Activated naive CD4-positive, alpha-beta T cell treated with anti-CD3 and anti-CD28 coated beads for 36 hours (primary cell): ENCODE measurements around the gene RIMBP2. TPM values are rescaled to one million over a fixed set of nuclear protein-coding genes. Genes with fewer than 3 reads are reported as not detected.

ENCODE experiments used
- CTCF ChIA-PET: fragments of 350-600 bp; sonication (Branson Sonifier 250); formaldehyde crosslinking; loops from one replicate; lab custom pipeline; 2021; ENCODE audit warnings: antibody characterized with exemption; lab: Charles Lee
- DNase-seq: peaks from one replicate; pipeline ENCODE4 v3.0.0-alpha.2; 2020
- H3K27ac Mint-ChIP-seq: one replicate; pipeline ENCODE4 v1.8.0; 2021; ENCODE audit warnings: mild to moderate bottlenecking, mixed read lengths
- H3K27me3 Mint-ChIP-seq: one replicate; pipeline ENCODE4 v1.8.0; 2021; ENCODE audit warnings: low read depth, mixed read lengths
- H3K36me3 Mint-ChIP-seq: one replicate; pipeline ENCODE4 v1.8.0; 2021; ENCODE audit warnings: low read depth, mixed read lengths
- H3K4me1 Mint-ChIP-seq: one replicate; pipeline ENCODE4 v1.8.0; 2021; ENCODE audit warnings: low read depth, mixed read lengths
- H3K4me3 Mint-ChIP-seq: one replicate; pipeline ENCODE4 v1.8.0; 2021; ENCODE audit warnings: mild to moderate bottlenecking, moderate library complexity, mixed read lengths
- H3K9me3 Mint-ChIP-seq: one replicate; pipeline ENCODE4 v1.8.0; 2021; ENCODE audit warnings: mixed read lengths
- intact Hi-C: fragments of 100-400 bp; cut with micrococcal nuclease; formaldehyde crosslinking; loops from one replicate; pipeline ENCODE4 v1.15.1; 2023
- total RNA-seq, 2 experiments: library from RNA; stranded (reverse); gene quantifications; one replicate each; pipeline ENCODE4 v1.2.3, GENCODE V29; 2021

RIMBP2 gene
- total RNA-seq, 2 experiments from 2014 or later = not detected

- Mint-ChIP-seq H3K4me3 (no peak overlapping the region), H3K9me3 (peaks cover 2% of the 10 kb centered on the region), H3K27ac (no peak overlapping the region), H3K27me3 (peaks cover 3% of the 10 kb centered on the region), H3K36me3 (no peaks in the 10 kb centered on the region), H3K4me1 (no peaks in the 10 kb centered on the region)
- CTCF ChIA-PET = no interaction called here
- intact Hi-C loops = no loop called here
- no peak for DNase-seq
Observed at GRCh38 chr12:130461839-130462557, 254.1 kb downstream of the RIMBP2 start.

DNA sequence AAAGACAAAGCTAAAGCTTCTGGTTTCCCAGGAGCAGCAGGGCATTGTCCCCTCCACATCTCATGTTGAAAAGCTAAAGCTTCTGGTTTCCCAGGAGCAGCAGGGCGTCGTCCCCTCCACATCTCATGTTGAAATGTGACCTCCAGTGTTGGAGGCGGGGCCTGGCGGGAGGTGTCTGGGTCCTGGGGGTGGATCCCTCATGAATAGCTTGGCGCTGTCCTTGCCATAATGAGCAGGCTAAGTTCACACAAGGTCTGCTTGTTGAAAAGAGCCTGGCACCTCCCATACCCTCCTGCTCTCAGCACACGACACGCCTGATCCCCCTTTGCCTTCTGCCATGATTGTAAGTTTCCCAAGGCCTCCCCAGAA is 254.7 kb downstream of the RIMBP2 start:
- Mint-ChIP-seq H3K27ac (no peak overlapping the region), H3K4me3 (no peak overlapping the region), H3K36me3 (no peaks in the 10 kb centered on the region), H3K4me1 (no peaks in the 10 kb centered on the region), H3K27me3 (peaks cover 3% of the 10 kb centered on the region), H3K9me3 (no peaks in the 10 kb centered on the region)
- CTCF ChIA-PET = no interaction called here
- DNase-seq = no peak
- intact Hi-C loops = no loop called here

DNA sequence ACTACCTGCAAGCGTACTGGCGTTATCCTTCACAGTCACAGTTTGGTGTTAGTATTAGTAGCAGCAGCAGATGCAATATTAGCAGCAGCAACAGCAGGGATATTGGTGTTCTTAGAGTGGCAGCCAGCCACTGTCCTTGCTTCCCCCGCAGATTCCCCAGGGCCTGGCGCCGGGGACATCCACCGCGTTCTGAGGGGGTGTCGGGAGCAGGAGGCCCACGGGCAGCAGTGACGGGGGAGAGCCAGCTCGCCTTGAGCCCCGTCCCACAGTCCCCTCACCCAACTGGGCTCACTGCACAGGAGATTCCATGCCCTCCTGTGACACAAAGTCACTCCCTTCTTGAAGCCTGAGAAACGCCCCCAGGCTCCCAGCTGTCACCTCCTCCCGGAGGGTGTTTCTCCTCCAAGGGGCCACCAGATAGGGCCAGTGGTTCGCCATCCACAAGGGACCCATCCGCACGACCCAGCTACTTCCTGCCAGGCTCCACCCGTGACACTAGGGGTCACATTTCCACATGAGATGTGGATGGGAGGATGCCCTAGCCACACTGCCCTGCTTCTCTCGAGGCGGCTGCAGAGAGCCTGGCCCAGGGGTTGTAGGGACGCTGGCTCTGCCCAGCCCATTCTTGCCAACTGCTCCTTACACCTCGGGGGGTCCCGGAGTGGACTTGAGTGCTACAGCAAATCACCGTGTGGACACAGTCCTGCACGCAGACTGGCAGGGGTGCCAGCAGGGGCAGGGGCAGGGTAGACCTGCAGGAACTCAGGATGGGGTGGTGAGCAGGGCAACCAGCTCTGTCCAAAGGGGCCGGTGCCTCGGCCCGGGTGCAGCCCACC is 255.3 kb downstream of the RIMBP2 start:
- Mint-ChIP-seq H3K27ac (no peak overlapping the region), H3K36me3 (no peaks in the 10 kb centered on the region), H3K9me3 (no peaks in the 10 kb centered on the region), H3K4me3 (no peak overlapping the region), H3K4me1 (no peaks in the 10 kb centered on the region), H3K27me3 (no peaks in the 10 kb centered on the region)
- intact Hi-C loops = no loop called here
- CTCF ChIA-PET = no interaction called here
- no peak for DNase-seq

GRCh38 chr12:130459916-130460315 is 256.2 kb downstream of the RIMBP2 start:
- DNase-seq = no peak
- intact Hi-C loops = no loop called here
- no peaks in the 10 kb centered on the region for H3K36me3 Mint-ChIP-seq
- no peaks in the 10 kb centered on the region for H3K4me1 Mint-ChIP-seq
- no peak overlapping the region for H3K4me3 Mint-ChIP-seq
- no peak overlapping the region for H3K27ac Mint-ChIP-seq
- no peaks in the 10 kb centered on the region for H3K27me3 Mint-ChIP-seq
- H3K9me3 Mint-ChIP-seq = no peaks in the 10 kb centered on the region
- CTCF ChIA-PET = no interaction called here

DNA sequence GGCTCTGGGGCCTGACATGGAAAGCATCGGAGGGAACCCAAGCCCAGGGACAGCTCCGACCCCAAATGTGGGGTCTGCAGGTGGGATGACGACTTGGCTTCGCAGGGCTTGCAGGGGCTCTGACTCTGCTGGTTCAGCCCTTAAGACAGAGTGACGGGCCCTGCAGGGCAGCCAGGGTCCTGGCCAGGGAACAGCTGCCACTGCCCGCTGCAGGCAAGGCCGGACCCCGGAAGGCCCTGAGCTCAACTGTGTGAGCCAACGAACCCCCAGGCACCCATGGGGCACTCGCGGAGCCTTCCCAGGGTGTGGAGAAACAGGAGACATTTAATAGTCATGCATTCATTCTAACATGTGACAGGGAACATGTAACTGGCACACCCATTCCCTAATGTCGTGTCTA is 257.8 kb downstream of the RIMBP2 start:
- H3K27ac Mint-ChIP-seq = no peak overlapping the region
- H3K36me3 Mint-ChIP-seq = no peaks in the 10 kb centered on the region
- DNase-seq = no peak
- no peaks in the 10 kb centered on the region for H3K9me3 Mint-ChIP-seq
- no peaks in the 10 kb centered on the region for H3K27me3 Mint-ChIP-seq
- intact Hi-C loops = no loop called here
- no peaks in the 10 kb centered on the region for H3K4me1 Mint-ChIP-seq
- CTCF ChIA-PET = no interaction called here
- H3K4me3 Mint-ChIP-seq = no peak overlapping the region

- no peak overlapping the region for H3K4me3 Mint-ChIP-seq
- no peak for DNase-seq
- H3K36me3 Mint-ChIP-seq = no peaks in the 10 kb centered on the region
- CTCF ChIA-PET = no interaction called here
- no peak overlapping the region for H3K27ac Mint-ChIP-seq
- intact Hi-C loops = no loop called here
- no peaks in the 10 kb centered on the region for H3K4me1 Mint-ChIP-seq
- no peaks in the 10 kb centered on the region for H3K9me3 Mint-ChIP-seq
- no peaks in the 10 kb centered on the region for H3K27me3 Mint-ChIP-seq
Observed at GRCh38 chr12:130457215-130457614, 258.9 kb downstream of the RIMBP2 start.

- no peak for DNase-seq
Observed at GRCh38 chr12:130456375-130457199, 259.5 kb downstream of the RIMBP2 start.

GRCh38 chr12:130455161-130455560 is 260.9 kb downstream of the RIMBP2 start:
- Mint-ChIP-seq H3K4me1 (no peaks in the 10 kb centered on the region), H3K27ac (no peak overlapping the region), H3K27me3 (no peaks in the 10 kb centered on the region), H3K36me3 (no peaks in the 10 kb centered on the region), H3K4me3 (no peak overlapping the region), H3K9me3 (no peaks in the 10 kb centered on the region)
- intact Hi-C loops = no loop called here
- DNase-seq = no peak
- CTCF ChIA-PET = interaction anchor here (0.9 kb wide), 1 partner anchor 18 kb away, joined by 3 read pairs; no protein-coding TSS in a partner anchor

More at GRCh38 chr12:130456375-130457199, 259.5 kb downstream of the RIMBP2 start:
- intact Hi-C loops = no loop called here
- CTCF ChIA-PET = no interaction called here
- Mint-ChIP-seq H3K4me3 (no peak overlapping the region), H3K27me3 (no peaks in the 10 kb centered on the region), H3K27ac (no peak overlapping the region), H3K4me1 (no peaks in the 10 kb centered on the region), H3K9me3 (no peaks in the 10 kb centered on the region), H3K36me3 (no peaks in the 10 kb centered on the region)

DNA sequence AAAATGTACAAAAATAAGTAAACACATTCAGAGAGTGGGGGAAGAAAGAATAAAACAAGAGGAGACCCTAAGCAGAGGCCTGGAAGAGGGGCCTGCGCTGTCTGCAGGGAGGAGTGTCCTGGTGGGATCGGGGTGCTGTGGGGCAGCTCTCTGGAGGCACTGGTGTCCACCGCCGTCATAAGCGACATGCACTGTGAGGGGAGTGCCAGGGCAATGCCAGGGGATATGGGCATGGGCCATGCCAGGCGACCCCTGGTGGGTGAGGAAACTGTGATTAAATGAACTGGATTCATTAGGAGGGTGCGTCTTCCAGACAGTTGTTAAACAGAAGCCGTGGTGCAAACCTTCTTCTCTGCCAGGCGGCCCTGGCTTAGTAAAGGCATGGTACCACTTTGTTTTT is 261.8 kb downstream of the RIMBP2 start:
- CTCF ChIA-PET = interaction anchor here (0.9 kb wide), 1 partner anchor 19 kb away, joined by 3 read pairs; no protein-coding TSS in a partner anchor
- Mint-ChIP-seq H3K4me1 (no peaks in the 10 kb centered on the region), H3K4me3 (no peak overlapping the region), H3K27me3 (no peaks in the 10 kb centered on the region), H3K9me3 (no peaks in the 10 kb centered on the region), H3K36me3 (no peaks in the 10 kb centered on the region), H3K27ac (no peak overlapping the region)
- intact Hi-C loops = no loop called here
- DNase-seq = no peak

- H3K27ac Mint-ChIP-seq = no peak overlapping the region
- CTCF ChIA-PET = no interaction called here
Observed at GRCh38 chr12:130452546-130452945, 263.6 kb downstream of the RIMBP2 start.

DNA sequence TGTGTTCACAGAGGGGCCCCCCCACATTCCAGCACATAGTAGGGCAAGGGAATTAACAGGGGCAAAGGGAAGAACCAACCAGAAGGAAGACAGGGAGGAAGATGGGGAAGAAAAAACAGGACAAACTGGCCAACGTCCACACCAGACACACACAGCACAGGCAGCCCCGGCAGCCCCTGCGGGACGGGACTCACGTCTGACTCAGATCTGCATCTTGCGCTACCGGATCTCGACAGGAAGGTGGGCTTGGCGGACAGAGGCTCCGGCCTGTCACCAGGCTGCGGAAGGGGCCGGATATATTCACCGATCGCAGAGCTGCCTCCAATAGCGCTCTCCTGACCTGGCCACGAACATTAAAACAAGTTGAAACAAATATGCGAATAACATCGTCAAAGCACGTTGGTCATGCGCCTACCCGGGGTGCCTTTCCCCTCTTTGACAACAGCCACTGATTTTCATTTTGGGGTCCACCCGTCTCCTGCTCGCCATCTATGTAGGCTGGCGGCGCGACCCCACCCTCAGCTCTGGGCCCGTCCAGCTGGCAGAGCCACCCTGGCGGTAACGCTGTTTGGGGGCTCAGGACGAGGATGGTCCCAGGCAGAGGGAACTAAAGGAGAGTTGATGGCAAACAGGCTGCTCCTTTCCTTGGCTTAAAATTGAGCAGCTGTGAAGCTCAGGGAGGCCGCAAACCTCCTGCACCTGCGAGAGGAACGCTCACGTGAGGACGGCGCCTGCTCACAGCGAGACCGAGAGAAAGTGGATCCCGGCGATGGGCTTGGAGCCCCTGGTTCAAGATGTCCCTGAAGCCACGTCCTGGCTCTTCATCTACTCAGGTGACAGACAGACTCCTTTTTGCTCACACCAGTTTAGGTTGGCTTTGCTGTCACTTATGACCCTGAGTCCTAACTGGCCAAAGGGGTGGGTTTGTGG is 264.8 kb downstream of the RIMBP2 start:
- no peak for DNase-seq
- no peak overlapping the region for H3K4me3 Mint-ChIP-seq
- H3K4me1 Mint-ChIP-seq = no peaks in the 10 kb centered on the region
- no peak overlapping the region for H3K27ac Mint-ChIP-seq
- H3K27me3 Mint-ChIP-seq = no peaks in the 10 kb centered on the region
- no peaks in the 10 kb centered on the region for H3K36me3 Mint-ChIP-seq
- intact Hi-C loops = no loop called here
- H3K9me3 Mint-ChIP-seq = no peaks in the 10 kb centered on the region
- CTCF ChIA-PET = no interaction called here

More at GRCh38 chr12:130452546-130452945, 263.6 kb downstream of the RIMBP2 start:
- DNase-seq = no peak
- Mint-ChIP-seq H3K36me3 (no peaks in the 10 kb centered on the region), H3K27me3 (no peaks in the 10 kb centered on the region), H3K4me1 (no peaks in the 10 kb centered on the region), H3K9me3 (no peaks in the 10 kb centered on the region), H3K4me3 (no peak overlapping the region)
- intact Hi-C loops = no loop called here
